PFSK-1 (cell line): ENCODE results near the gene HCRTR1.

Experiments used
- FOXP2 ChIP-seq: optimal IDR thresholded peaks from 2 replicates; pipeline ENCODE3; 2011; ENCODE audit warnings: borderline replicate concordance, control low read depth, inconsistent platforms; ENCODE audit not compliant: insufficient read depth; ENCODE audit errors: extremely low read length, extremely low read depth
- POLR2AphosphoS5 ChIP-seq: IDR thresholded peaks from 2 replicates; pipeline ENCODE4 v1.6.1; 2012; ENCODE audit warnings: low read depth, mild to moderate bottlenecking, control low read depth, low read length, moderate library complexity
- SIN3A ChIP-seq: IDR thresholded peaks from 2 replicates; pipeline ENCODE4 v1.6.1; 2012; ENCODE audit warnings: mild to moderate bottlenecking, low read length, moderate library complexity, borderline replicate concordance; ENCODE audit not compliant: insufficient read depth
- TAF1 ChIP-seq: IDR thresholded peaks from 2 replicates; pipeline ENCODE4 v1.6.1; 2012; ENCODE audit warnings: low read length, control low read depth, borderline replicate concordance; ENCODE audit not compliant: insufficient read depth
- TF ChIP-seq, protein P1 (sequence below), 2 experiments: IDR thresholded peaks; 2 replicates each; pipeline versions ENCODE4 v1.6.1 to v1.8.0; 2011 to 2012; ENCODE audit warnings: low read depth in 2 of 2, low read length in 2 of 2, control low read depth in 1 of 2, inconsistent platforms in 1 of 2, mild to moderate bottlenecking in 1 of 2, moderate library complexity in 1 of 2; ENCODE audit not compliant: insufficient read depth in 1 of 2

DNA sequence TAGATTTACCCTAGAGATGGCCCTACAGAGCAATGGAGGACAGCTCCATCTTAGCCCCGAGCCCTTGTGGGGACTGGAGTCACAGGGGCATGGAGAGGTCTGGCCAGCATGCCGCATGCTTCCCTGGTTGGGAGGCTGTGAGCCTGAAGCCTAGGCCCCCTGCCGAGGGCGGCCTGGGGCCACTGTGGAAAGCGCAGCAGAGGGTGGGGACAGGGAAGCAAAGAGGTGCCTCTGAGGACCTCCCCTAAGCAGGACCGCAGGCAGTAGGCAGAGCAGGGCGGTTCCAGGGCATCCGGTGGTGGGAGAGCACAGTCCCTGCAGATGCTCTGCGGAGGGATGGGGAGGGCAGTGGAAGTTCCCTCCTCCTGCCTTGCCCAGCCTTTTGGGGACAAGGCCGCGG is 53.7 kb downstream of the HCRTR1 start:
- no peak for TF ChIP-seq POLR2AphosphoS5
- no peak for TF ChIP-seq TAF1
- TF ChIP-seq, protein P1, sequence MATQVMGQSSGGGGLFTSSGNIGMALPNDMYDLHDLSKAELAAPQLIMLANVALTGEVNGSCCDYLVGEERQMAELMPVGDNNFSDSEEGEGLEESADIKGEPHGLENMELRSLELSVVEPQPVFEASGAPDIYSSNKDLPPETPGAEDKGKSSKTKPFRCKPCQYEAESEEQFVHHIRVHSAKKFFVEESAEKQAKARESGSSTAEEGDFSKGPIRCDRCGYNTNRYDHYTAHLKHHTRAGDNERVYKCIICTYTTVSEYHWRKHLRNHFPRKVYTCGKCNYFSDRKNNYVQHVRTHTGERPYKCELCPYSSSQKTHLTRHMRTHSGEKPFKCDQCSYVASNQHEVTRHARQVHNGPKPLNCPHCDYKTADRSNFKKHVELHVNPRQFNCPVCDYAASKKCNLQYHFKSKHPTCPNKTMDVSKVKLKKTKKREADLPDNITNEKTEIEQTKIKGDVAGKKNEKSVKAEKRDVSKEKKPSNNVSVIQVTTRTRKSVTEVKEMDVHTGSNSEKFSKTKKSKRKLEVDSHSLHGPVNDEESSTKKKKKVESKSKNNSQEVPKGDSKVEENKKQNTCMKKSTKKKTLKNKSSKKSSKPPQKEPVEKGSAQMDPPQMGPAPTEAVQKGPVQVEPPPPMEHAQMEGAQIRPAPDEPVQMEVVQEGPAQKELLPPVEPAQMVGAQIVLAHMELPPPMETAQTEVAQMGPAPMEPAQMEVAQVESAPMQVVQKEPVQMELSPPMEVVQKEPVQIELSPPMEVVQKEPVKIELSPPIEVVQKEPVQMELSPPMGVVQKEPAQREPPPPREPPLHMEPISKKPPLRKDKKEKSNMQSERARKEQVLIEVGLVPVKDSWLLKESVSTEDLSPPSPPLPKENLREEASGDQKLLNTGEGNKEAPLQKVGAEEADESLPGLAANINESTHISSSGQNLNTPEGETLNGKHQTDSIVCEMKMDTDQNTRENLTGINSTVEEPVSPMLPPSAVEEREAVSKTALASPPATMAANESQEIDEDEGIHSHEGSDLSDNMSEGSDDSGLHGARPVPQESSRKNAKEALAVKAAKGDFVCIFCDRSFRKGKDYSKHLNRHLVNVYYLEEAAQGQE (IDR thresholded peaks at IDR 0.05; ENCODE audit: insufficient read depth in 1 of 2, low read depth in 2 of 2, low read length in 2 of 2), result no peak
- no peak for TF ChIP-seq SIN3A
- TF ChIP-seq FOXP2, result no peak
